Osteocyte (in vitro differentiated cells): ENCODE results near the gene MRPS2. TPM values are rescaled to one million over a fixed set of nuclear protein-coding genes. Genes with fewer than 3 reads are reported as not detected.
"Not testable (repeated sequence)": the region's sequence is repeated elsewhere in the genome, so short reads cannot be mapped to it uniquely, and the experiment has no call there.

ENCODE experiments used
- DNase-seq: peaks from one replicate; pipeline ENCODE4 v3.0.0; 2021; ENCODE audit warnings: mixed read lengths; ENCODE audit not compliant: unreplicated experiment; ENCODE audit errors: extremely low spot score
- H3K27ac Mint-ChIP-seq: one replicate; pipeline ENCODE4 v1.8.0; 2021; ENCODE audit warnings: mild to moderate bottlenecking, mixed read lengths; ENCODE audit not compliant: unreplicated experiment
- H3K27me3 Mint-ChIP-seq: one replicate; pipeline ENCODE4 v1.8.0; 2021; ENCODE audit warnings: mixed read lengths; ENCODE audit not compliant: unreplicated experiment
- H3K36me3 Mint-ChIP-seq: one replicate; pipeline ENCODE4 v1.8.0; 2021; ENCODE audit warnings: mixed read lengths; ENCODE audit not compliant: unreplicated experiment
- H3K4me1 Mint-ChIP-seq: one replicate; pipeline ENCODE4 v1.8.0; 2021; ENCODE audit warnings: mixed read lengths; ENCODE audit not compliant: unreplicated experiment
- H3K4me3 Mint-ChIP-seq: one replicate; pipeline ENCODE4 v1.8.0; 2021; ENCODE audit warnings: mild to moderate bottlenecking, moderate library complexity, mixed read lengths; ENCODE audit not compliant: unreplicated experiment
- H3K9me3 Mint-ChIP-seq: one replicate; pipeline ENCODE4 v1.8.0; 2021; ENCODE audit warnings: mixed read lengths; ENCODE audit not compliant: unreplicated experiment
- total RNA-seq: library from RNA; stranded (reverse); gene quantifications from 2 replicates; pipeline ENCODE4 v1.2.1, GENCODE V29; 2021
- TF ChIP-seq, protein P1 (sequence below): fragments of 200-600 bp; sonication (generic); IDR thresholded peaks from 2 replicates; pipeline ENCODE4 v1.5.0; 2021; ENCODE audit warnings: antibody characterized with exemption, mild to moderate bottlenecking, moderate library complexity

MRPS2 gene
- total RNA-seq, 1 donor from 2014 or later: 33.4 TPM

DNA sequence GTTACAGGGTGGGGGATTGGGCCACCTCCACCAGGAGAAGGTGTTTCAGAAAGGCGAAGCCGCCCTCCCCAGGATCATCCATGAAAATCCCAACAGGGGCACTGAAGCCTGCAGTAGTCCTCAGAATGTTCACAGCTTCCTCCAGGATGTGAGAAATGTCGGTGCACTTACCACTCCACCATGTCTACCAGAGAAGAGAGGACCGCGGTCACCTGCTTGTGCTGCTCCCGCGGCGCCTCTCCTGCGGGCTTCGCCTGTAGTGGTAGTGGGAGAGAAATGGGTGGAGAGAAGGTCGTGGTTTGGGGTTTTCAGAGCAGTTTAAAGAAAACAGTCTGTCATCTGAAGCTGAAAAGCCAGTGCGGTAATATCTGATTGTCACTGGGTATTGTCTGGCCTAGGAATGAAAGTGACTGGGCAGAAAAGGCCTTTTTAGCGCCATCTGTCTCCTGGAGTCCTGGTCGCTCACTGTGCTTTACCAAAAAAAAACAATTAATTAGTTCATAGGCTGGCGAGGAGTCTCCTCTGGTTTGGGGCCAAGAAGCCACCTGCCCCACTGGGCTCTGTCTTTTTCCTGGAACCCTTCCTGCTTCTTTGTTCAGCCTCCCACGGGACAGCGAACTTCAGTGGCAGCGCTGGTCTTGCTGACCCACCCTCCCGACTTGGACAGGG lies 43.9 kb upstream of the MRPS2 start:
- no peak for DNase-seq

DNA sequence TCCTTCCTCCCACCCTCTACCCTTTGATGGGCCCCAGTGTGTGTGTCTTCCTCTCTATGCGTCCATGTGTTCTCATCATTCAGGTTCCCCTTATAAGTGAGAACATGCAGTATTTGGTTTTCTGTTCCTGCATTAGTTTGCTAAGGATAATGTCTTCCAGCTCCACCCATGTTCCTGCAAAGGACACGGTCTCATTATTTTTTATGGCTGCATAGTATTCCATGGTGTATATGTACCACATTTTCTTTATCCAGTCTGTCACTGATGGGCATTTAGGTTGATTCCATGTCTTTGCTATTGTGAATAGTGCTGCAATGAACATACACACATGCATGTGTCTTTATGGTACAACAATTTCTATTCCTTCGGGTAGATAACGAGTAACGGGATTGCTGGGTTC lies 42.0 kb upstream of the MRPS2 start:
- H3K4me3 Mint-ChIP-seq, H3K27ac Mint-ChIP-seq, H3K4me1 Mint-ChIP-seq: not testable (repeated sequence)

More for the DNA sequence above, 43.9 kb upstream of the MRPS2 start:
- no peak overlapping the region for H3K4me3 Mint-ChIP-seq
- H3K36me3 Mint-ChIP-seq: no peaks in the 10 kb centered on the region
- no peaks in the 10 kb centered on the region for H3K27me3 Mint-ChIP-seq
- no peak overlapping the region for H3K27ac Mint-ChIP-seq
- no peaks in the 10 kb centered on the region for H3K4me1 Mint-ChIP-seq
- H3K9me3 Mint-ChIP-seq: peaks cover 6% of the 10 kb centered on the region
- TF ChIP-seq, protein P1, sequence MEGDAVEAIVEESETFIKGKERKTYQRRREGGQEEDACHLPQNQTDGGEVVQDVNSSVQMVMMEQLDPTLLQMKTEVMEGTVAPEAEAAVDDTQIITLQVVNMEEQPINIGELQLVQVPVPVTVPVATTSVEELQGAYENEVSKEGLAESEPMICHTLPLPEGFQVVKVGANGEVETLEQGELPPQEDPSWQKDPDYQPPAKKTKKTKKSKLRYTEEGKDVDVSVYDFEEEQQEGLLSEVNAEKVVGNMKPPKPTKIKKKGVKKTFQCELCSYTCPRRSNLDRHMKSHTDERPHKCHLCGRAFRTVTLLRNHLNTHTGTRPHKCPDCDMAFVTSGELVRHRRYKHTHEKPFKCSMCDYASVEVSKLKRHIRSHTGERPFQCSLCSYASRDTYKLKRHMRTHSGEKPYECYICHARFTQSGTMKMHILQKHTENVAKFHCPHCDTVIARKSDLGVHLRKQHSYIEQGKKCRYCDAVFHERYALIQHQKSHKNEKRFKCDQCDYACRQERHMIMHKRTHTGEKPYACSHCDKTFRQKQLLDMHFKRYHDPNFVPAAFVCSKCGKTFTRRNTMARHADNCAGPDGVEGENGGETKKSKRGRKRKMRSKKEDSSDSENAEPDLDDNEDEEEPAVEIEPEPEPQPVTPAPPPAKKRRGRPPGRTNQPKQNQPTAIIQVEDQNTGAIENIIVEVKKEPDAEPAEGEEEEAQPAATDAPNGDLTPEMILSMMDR: no peak

DNA sequence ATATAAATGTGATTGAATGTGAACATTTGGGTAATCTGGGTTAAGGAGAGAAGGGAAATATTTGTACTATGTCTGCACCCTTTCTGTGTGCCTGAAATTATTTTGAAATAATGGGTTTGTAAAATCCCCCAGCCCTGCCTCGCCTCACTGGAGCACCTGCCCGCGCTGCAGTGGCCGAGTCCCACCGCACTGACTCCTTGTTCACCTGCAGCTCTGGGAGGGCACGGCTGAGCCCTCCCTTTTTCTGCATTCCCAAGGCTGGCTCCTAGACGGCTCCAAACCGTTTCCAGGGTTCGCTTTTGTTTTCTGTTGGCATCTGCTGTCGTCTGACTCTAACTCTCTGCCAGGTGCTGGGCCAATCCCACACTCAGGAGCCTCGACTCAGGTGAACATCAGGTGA lies 38.5 kb upstream of the MRPS2 start:
- H3K4me1 Mint-ChIP-seq: peaks cover 9% of the 10 kb centered on the region
- H3K27me3 Mint-ChIP-seq: no peaks in the 10 kb centered on the region
- H3K9me3 Mint-ChIP-seq: no peaks in the 10 kb centered on the region
- H3K36me3 Mint-ChIP-seq: no peaks in the 10 kb centered on the region
- no peak overlapping the region for H3K4me3 Mint-ChIP-seq
- H3K27ac Mint-ChIP-seq: no peak overlapping the region
- TF ChIP-seq, protein P1: no peak
- no peak for DNase-seq

More for the DNA sequence above, 42.0 kb upstream of the MRPS2 start:
- H3K36me3 Mint-ChIP-seq, DNase-seq, H3K9me3 Mint-ChIP-seq, H3K27me3 Mint-ChIP-seq: not testable (repeated sequence)

DNA sequence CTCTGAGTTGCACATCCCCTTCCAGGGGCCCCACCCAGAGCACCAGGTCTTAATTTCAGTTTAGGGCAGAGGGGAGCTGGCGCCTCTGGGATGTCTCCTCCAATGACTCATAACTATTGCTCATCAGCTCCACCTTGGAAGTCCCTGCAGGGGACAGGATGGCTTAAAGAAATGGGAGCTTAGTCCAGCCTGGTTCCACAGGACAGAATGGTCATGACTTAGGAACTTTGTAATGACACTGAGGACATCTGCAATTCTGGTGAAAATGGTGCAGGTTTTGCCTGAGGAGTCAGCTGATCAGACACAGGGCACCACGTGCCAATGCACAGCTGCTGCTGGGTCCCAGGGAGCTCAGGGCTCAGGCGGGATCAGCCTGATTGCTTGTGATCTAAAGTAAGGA lies 37.3 kb upstream of the MRPS2 start:
- Mint-ChIP-seq H3K9me3 (no peaks in the 10 kb centered on the region), H3K27ac (no peak overlapping the region), H3K36me3 (no peaks in the 10 kb centered on the region), H3K4me3 (no peak overlapping the region), H3K27me3 (no peaks in the 10 kb centered on the region), H3K4me1 (peaks cover 9% of the 10 kb centered on the region)
- DNase-seq: no peak
- TF ChIP-seq, protein P1: no peak

DNA sequence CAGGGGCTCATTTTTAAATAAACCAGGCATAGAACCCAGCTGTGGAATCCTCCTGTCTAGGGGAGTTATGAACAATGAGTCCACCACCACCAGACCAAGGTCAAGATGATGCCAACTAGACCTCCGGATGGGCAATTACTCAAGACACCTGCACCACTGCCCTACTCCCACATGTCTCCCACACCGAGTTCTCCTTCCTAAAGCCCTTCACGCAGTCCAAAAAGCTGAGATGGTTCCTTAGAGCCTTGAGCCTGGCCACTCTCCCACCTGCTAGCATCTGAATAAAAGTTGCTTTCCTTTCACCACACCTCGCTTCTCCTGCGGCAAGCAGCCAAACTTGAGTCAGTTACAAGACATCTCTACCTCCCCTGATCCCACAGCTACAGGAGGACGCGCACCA lies 36.3 kb upstream of the MRPS2 start:
- TF ChIP-seq, protein P1: no peak

More for the DNA sequence above, 36.3 kb upstream of the MRPS2 start:
- H3K27ac Mint-ChIP-seq: no peak overlapping the region
- DNase-seq: no peak
- no peaks in the 10 kb centered on the region for H3K27me3 Mint-ChIP-seq
- no peaks in the 10 kb centered on the region for H3K9me3 Mint-ChIP-seq
- H3K36me3 Mint-ChIP-seq: no peaks in the 10 kb centered on the region
- peaks cover 16% of the 10 kb centered on the region for H3K4me1 Mint-ChIP-seq
- no peak overlapping the region for H3K4me3 Mint-ChIP-seq
